AG09309 (cell line): ENCODE results near the gene CLEC16A.
"Not testable (repeated sequence)": the region's sequence is repeated elsewhere in the genome, so short reads cannot be mapped to it uniquely, and the experiment has no call there.

ENCODE experiments used
- DNase-seq: peaks from one replicate; pipeline ENCODE4 v3.0.0-alpha.2; 2010; ENCODE audit warnings: low read depth
- H3K4me3 ChIP-seq: 2 replicates; pipeline ENCODE4 v1.5.1; 2011; ENCODE audit warnings: mild to moderate bottlenecking, low read depth, low read length, moderate library complexity; ENCODE audit not compliant: control insufficient read depth
- CTCF ChIP-seq: IDR thresholded peaks from 2 replicates; pipeline ENCODE4 v1.5.1; 2011; ENCODE audit warnings: mild to moderate bottlenecking, low read depth, low read length, inconsistent platforms; ENCODE audit not compliant: insufficient read depth, control insufficient read depth; ENCODE audit errors: missing control alignments

Gene CLEC16A

DNA sequence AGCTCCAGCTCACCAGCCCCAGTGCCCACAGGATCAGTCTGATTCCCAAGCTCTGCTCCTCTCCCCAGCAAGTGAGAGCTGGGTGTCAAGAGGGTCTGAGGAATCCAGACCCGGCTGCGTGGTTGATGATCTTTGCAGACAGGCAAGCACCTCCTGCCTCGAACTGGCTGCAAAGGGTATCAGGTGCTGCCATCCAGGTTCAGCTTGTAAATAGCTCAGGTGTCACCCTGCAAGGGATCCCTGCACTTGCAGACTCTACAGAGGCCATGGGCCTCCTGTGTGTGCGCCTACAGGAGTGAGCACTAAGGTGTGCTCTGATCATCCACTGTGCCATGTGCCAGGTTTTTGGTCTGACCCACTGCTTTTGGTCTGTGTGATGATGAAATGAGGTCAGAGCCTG lies 18.3 kb upstream of the CLEC16A start:
- DNase-seq = no peak
- no peak for TF ChIP-seq CTCF
- no peak overlapping the region for H3K4me3 ChIP-seq

GRCh38 chr16:10926867-10927266 lies 17.5 kb upstream of the CLEC16A start:
- no peak for TF ChIP-seq CTCF
- no peak for DNase-seq

GRCh38 chr16:10927497-10928112 lies 16.8 kb upstream of the CLEC16A start:
- H3K4me3 ChIP-seq = no peak overlapping the region
- DNase-seq = no peak
- TF ChIP-seq CTCF = no peak

More at GRCh38 chr16:10926867-10927266, 17.5 kb upstream of the CLEC16A start:
- H3K4me3 ChIP-seq = no peak overlapping the region

GRCh38 chr16:10929097-10929496 lies 15.3 kb upstream of the CLEC16A start:
- DNase-seq, H3K4me3 ChIP-seq: not testable (repeated sequence)

DNA sequence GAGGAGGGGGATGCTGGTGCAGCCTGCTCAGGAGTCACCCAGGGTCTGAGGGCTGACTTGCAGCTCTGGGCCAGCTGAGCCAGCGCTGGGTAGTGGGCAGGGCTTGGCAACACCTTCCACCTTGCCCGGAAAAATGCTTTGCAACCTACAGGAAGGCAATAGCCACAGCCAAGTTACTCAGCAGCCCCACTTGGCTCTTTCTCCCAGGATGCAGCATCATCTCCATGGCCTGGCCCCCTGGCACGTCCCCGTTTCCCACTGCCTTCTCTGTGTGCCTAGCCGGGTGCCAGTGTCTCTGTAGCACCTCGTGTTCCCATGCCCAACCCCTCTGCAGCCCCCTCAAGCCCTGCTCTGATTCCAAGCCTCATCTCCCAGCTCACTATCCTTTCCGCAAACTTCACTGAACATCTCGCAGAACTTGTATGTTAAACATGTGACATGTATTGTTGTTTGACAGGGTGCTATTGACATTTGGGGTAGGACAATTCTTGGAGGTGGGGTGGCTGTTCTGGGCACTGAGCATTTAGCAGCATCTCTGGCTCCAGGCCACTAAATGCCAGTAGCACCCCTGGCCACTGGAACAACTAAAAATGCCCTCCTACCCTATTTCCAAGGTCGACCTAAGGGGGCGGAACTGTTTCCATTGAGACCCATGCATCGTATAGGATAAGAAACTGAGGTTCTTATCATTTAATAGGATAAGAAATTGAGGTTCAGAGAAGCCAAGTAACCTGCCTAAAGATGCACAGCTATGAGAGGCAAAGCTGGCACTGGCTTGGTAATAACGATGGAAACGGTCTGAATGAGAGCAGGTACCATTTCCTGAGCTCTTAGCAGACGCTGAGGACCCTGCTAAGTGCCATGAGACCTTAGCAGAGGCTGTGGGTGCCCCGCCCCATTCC lies 14.3 kb upstream of the CLEC16A start:
- H3K4me3 ChIP-seq = no peak overlapping the region
- TF ChIP-seq CTCF = no peak
- DNase-seq = no peak

DNA sequence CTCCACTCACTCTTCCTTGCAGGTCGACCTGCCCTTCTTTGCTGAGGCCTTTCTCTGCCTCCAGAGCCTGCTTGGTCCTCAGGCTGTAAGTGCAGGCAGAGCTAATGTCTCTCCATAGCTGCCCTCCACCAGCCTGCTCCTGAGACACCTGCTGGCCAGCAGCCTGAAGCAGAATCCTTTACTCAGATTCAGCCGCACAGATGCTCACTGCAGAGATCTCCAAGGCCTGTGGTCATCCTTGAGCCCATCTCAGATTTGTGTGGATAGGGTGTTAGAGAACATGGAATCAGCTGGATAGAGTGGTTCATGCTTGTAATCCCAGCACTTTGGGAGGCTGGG lies 13.6 kb upstream of the CLEC16A start:
- no peak overlapping the region for H3K4me3 ChIP-seq
- TF ChIP-seq CTCF = no peak
- no peak for DNase-seq

DNA sequence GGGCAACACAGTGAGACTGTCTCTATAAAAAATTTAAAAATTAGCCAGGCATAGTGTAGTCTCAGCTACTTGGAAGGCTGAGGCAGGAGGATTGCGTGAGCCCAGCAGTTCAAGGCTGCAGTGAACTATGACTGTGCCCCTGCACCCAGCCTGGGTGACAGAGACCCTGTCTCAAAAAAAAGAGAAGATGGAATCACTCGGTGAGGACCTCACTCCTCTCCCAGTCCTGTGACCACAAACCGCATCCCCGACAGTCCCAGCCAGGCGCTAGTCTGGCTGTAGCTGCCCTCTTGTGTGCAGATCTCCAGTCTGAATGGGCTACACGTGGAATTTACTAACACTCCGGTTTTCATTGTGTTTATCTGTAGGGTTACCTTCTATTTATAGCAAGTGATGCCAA lies 13.2 kb upstream of the CLEC16A start:
- no peak for TF ChIP-seq CTCF
- DNase-seq = no peak
- no peak overlapping the region for H3K4me3 ChIP-seq
